Measurements from ENCODE around the gene ASF1B.

ASF1B gene

GRCh38 chr19:14159059-14159458, 22.7 kb upstream of the ASF1B start:
- no peaks in the 10 kb centered on the region for H3K4me1 ChIP-seq (ENCODE audit: control insufficient read depth, low read length)
- H3K36me3 ChIP-seq (ENCODE audit: control insufficient read depth, low read length) = no peaks in the 10 kb centered on the region
- H3K4me3 ChIP-seq (ENCODE audit: low read length) = no peak overlapping the region
- H3K27me3 ChIP-seq (ENCODE audit: control insufficient read depth, low read length) = no peaks in the 10 kb centered on the region
- H3K9me3 ChIP-seq (ENCODE audit: control insufficient read depth, insufficient read depth, low read length) = no peaks in the 10 kb centered on the region
- no peaks in the 10 kb centered on the region for H3F3A ChIP-seq (ENCODE audit: control insufficient read depth, insufficient read depth)
- H4K20me1 ChIP-seq (ENCODE audit: control insufficient read depth, insufficient read depth, low read depth, low read length) = no peaks in the 10 kb centered on the region
- H3K9me2 ChIP-seq (replicated peaks; ENCODE audit: control insufficient read depth, low read length) = no peaks in the 10 kb centered on the region
- H3K27ac ChIP-seq (ENCODE audit: low read depth, low read length) = no peak overlapping the region
- no peaks in the 10 kb centered on the region for H3K79me2 ChIP-seq (ENCODE audit: control insufficient read depth, low read length)
- TF ChIP-seq CTCF (IDR thresholded peaks at IDR 0.05; ENCODE audit: low read depth, low read length, poor library complexity, severe bottlenecking) = no peak
- no peak for TF ChIP-seq EZH2phosphoT487 (IDR thresholded peaks at IDR 0.05; ENCODE audit: borderline replicate concordance, low read length)
- H3K4me2 ChIP-seq (ENCODE audit: low read length) = no peak overlapping the region

- H3K4me3 ChIP-seq (ENCODE audit: low read length) = no peak overlapping the region
- H3K4me2 ChIP-seq (ENCODE audit: low read length) = no peak overlapping the region
- no peaks in the 10 kb centered on the region for H3K9me2 ChIP-seq (replicated peaks; ENCODE audit: control insufficient read depth, low read length)
- no peaks in the 10 kb centered on the region for H3K9me3 ChIP-seq (ENCODE audit: control insufficient read depth, insufficient read depth, low read length)
- H4K20me1 ChIP-seq (ENCODE audit: control insufficient read depth, insufficient read depth, low read depth, low read length) = no peaks in the 10 kb centered on the region
- H3K36me3 ChIP-seq (ENCODE audit: control insufficient read depth, low read length) = no peaks in the 10 kb centered on the region
- TF ChIP-seq CTCF (IDR thresholded peaks at IDR 0.05; ENCODE audit: low read depth, low read length, poor library complexity, severe bottlenecking) = no peak
- TF ChIP-seq EZH2phosphoT487 (IDR thresholded peaks at IDR 0.05; ENCODE audit: borderline replicate concordance, low read length) = no peak
- no peak overlapping the region for H3K27ac ChIP-seq (ENCODE audit: low read depth, low read length)
- no peaks in the 10 kb centered on the region for H3K27me3 ChIP-seq (ENCODE audit: control insufficient read depth, low read length)
- H3F3A ChIP-seq (ENCODE audit: control insufficient read depth, insufficient read depth) = no peaks in the 10 kb centered on the region
- H3K79me2 ChIP-seq (ENCODE audit: control insufficient read depth, low read length) = no peaks in the 10 kb centered on the region
- H3K4me1 ChIP-seq (ENCODE audit: control insufficient read depth, low read length) = no peaks in the 10 kb centered on the region
Measured at GRCh38 chr19:14158276-14159023, 22.1 kb upstream of the ASF1B start.

GRCh38 chr19:14156971-14157717, 20.8 kb upstream of the ASF1B start:
- H3K36me3 ChIP-seq (ENCODE audit: control insufficient read depth, low read length) = no peaks in the 10 kb centered on the region
- no peak overlapping the region for H3K4me3 ChIP-seq (ENCODE audit: low read length)
- no peaks in the 10 kb centered on the region for H3K9me2 ChIP-seq (replicated peaks; ENCODE audit: control insufficient read depth, low read length)
- H3K9me3 ChIP-seq (ENCODE audit: control insufficient read depth, insufficient read depth, low read length) = no peaks in the 10 kb centered on the region
- H3K27me3 ChIP-seq (ENCODE audit: control insufficient read depth, low read length) = no peaks in the 10 kb centered on the region
- no peak overlapping the region for H3K4me2 ChIP-seq (ENCODE audit: low read length)
- no peaks in the 10 kb centered on the region for H3F3A ChIP-seq (ENCODE audit: control insufficient read depth, insufficient read depth)
- H3K4me1 ChIP-seq (ENCODE audit: control insufficient read depth, low read length) = no peaks in the 10 kb centered on the region
- no peaks in the 10 kb centered on the region for H4K20me1 ChIP-seq (ENCODE audit: control insufficient read depth, insufficient read depth, low read depth, low read length)
- TF ChIP-seq EZH2phosphoT487 (IDR thresholded peaks at IDR 0.05; ENCODE audit: borderline replicate concordance, low read length) (no peak), CTCF (IDR thresholded peaks at IDR 0.05; ENCODE audit: low read depth, low read length, poor library complexity, severe bottlenecking) (no peak)
- H3K27ac ChIP-seq (ENCODE audit: low read depth, low read length) = no peak overlapping the region
- H3K79me2 ChIP-seq (ENCODE audit: control insufficient read depth, low read length) = no peaks in the 10 kb centered on the region

Measured in DOHH2 (cell line).